Breast epithelium (tissue), 3 donors: ENCODE measurements around the gene PKHD1.

Source experiments
- POLR2AphosphoS5 ChIP-seq, 3 donors: sonication (generic); formaldehyde crosslinking; IDR thresholded peaks; one replicate each; pipeline ENCODE4 v1.6.1; 2017; ENCODE audit warnings: antibody characterized with exemption in 3 of 3
- TF ChIP-seq, protein P1 (sequence below), 3 donors: fragments of 450-650 bp; IDR thresholded peaks; one replicate each; pipeline ENCODE4 v1.5.1; 2016 to 2017; ENCODE audit warnings: antibody characterized with exemption in 3 of 3, mild to moderate bottlenecking in 3 of 3, moderate library complexity in 3 of 3

DNA sequence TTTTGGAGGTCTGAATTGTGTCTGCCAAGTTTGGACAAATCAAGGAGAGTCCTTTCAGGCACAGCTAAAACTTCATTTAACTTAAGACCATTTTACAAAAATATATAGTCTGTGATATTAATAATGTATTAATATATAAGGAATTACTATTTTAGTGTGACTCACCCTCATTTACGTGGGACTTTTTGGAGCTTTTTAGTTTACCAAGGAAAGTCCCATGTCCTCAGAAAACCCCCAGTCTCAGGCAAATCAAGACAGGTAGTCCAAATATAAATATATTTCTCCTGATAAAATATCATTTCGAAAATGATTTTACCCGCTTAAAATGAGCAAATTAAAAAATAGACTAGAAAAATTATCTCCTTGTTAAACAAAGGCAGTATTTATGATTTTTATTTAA, 479.0 kb downstream of the PKHD1 start:
- TF ChIP-seq, protein P1, sequence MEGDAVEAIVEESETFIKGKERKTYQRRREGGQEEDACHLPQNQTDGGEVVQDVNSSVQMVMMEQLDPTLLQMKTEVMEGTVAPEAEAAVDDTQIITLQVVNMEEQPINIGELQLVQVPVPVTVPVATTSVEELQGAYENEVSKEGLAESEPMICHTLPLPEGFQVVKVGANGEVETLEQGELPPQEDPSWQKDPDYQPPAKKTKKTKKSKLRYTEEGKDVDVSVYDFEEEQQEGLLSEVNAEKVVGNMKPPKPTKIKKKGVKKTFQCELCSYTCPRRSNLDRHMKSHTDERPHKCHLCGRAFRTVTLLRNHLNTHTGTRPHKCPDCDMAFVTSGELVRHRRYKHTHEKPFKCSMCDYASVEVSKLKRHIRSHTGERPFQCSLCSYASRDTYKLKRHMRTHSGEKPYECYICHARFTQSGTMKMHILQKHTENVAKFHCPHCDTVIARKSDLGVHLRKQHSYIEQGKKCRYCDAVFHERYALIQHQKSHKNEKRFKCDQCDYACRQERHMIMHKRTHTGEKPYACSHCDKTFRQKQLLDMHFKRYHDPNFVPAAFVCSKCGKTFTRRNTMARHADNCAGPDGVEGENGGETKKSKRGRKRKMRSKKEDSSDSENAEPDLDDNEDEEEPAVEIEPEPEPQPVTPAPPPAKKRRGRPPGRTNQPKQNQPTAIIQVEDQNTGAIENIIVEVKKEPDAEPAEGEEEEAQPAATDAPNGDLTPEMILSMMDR (IDR thresholded peaks at IDR 0.05) = no peak
- TF ChIP-seq POLR2AphosphoS5 (IDR thresholded peaks at IDR 0.05) = no peak
